Fibroblast of the aortic adventitia (primary cell): ENCODE measurements around the gene SOX9. TPM values are rescaled to one million over a fixed set of nuclear protein-coding genes. Genes with fewer than 3 reads are reported as not detected.

Experiments
- DNase-seq: peaks from one replicate; pipeline ENCODE4 v3.0.0-alpha.2; 2010; ENCODE audit warnings: low read depth
- H3K4me3 ChIP-seq: 2 replicates; pipeline ENCODE4 v1.5.1; 2011; ENCODE audit warnings: low read depth, mild to moderate bottlenecking, control low read depth, low read length, moderate library complexity
- total RNA-seq: library from RNA; depleted of rRNA; stranded (reverse); fragments of >200 nt; gene quantifications from 2 replicates; pipeline ENCODE4 v1.2.3, GENCODE V29; 2012; ENCODE audit warnings: low replicate concordance
- TF ChIP-seq, protein P1 (sequence below): IDR thresholded peaks from 2 replicates; pipeline ENCODE4 v1.5.1; 2011; ENCODE audit warnings: mild to moderate bottlenecking, low read length, control low read depth, inconsistent platforms; ENCODE audit not compliant: insufficient read depth

Gene SOX9
- total RNA-seq, 1 donor, result 2.1 TPM

DNA sequence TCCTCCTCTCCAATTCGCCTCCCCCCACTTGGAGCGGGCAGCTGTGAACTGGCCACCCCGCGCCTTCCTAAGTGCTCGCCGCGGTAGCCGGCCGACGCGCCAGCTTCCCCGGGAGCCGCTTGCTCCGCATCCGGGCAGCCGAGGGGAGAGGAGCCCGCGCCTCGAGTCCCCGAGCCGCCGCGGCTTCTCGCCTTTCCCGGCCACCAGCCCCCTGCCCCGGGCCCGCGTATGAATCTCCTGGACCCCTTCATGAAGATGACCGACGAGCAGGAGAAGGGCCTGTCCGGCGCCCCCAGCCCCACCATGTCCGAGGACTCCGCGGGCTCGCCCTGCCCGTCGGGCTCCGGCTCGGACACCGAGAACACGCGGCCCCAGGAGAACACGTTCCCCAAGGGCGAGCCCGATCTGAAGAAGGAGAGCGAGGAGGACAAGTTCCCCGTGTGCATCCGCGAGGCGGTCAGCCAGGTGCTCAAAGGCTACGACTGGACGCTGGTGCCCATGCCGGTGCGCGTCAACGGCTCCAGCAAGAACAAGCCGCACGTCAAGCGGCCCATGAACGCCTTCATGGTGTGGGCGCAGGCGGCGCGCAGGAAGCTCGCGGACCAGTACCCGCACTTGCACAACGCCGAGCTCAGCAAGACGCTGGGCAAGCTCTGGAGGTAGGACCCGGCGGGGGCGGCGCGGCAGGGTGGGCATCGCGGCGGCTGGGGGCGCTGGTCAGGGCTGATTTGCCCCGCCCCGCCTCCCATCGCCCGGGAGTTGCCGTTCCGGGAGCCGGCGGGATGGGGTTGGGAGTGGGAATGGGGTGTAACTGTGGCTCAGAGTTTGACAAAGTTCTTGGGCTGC, 567 bp downstream of the SOX9 start:
- peak; percentile 32 for DNase-seq
- TF ChIP-seq, protein P1, sequence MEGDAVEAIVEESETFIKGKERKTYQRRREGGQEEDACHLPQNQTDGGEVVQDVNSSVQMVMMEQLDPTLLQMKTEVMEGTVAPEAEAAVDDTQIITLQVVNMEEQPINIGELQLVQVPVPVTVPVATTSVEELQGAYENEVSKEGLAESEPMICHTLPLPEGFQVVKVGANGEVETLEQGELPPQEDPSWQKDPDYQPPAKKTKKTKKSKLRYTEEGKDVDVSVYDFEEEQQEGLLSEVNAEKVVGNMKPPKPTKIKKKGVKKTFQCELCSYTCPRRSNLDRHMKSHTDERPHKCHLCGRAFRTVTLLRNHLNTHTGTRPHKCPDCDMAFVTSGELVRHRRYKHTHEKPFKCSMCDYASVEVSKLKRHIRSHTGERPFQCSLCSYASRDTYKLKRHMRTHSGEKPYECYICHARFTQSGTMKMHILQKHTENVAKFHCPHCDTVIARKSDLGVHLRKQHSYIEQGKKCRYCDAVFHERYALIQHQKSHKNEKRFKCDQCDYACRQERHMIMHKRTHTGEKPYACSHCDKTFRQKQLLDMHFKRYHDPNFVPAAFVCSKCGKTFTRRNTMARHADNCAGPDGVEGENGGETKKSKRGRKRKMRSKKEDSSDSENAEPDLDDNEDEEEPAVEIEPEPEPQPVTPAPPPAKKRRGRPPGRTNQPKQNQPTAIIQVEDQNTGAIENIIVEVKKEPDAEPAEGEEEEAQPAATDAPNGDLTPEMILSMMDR, result no peak
- H3K4me3 ChIP-seq, result peak overlapping the region; percentile 66

GRCh38 chr17:72122010-72122764, 1.4 kb downstream of the SOX9 start:
- DNase-seq, result no peak
- peak overlapping the region; percentile 66 for H3K4me3 ChIP-seq
- TF ChIP-seq, protein P1, result no peak

DNA sequence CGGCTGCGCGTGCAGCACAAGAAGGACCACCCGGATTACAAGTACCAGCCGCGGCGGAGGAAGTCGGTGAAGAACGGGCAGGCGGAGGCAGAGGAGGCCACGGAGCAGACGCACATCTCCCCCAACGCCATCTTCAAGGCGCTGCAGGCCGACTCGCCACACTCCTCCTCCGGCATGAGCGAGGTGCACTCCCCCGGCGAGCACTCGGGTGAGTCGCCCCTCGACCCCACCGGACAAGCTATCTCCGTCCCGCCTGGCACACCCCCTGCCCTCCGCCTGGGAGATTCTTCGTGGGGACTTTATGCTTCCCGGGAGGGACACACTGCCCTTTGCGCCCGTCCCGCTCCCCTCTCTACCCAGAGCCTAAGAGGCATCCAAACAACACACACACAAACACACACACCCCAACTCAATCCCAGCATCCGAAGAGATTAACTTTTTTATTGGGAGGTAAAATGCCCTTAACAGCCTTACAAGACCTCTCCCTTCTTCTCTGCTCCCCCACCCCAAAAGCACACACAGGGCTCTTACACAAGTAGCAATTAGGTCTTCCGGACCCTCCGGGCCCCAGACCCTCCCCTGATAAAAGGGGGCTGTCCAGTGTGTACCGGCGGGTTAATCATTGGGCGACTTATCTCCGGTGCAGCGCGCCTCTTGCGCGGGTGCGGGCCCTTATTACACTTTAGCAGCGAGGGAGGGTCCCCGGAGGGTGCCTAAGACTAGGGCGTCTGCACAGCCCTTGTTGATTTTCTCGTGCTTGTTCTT, 2.1 kb downstream of the SOX9 start:
- TF ChIP-seq, protein P1, result no peak
- peak overlapping the region; percentile 56 for H3K4me3 ChIP-seq
- peak; percentile 37 for DNase-seq

- no peak overlapping the region for H3K4me3 ChIP-seq
- TF ChIP-seq, protein P1, result no peak
- DNase-seq, result no peak
These were observed 3.0 kb downstream of the SOX9 start for GRCh38 chr17:72123530-72124437.

DNA sequence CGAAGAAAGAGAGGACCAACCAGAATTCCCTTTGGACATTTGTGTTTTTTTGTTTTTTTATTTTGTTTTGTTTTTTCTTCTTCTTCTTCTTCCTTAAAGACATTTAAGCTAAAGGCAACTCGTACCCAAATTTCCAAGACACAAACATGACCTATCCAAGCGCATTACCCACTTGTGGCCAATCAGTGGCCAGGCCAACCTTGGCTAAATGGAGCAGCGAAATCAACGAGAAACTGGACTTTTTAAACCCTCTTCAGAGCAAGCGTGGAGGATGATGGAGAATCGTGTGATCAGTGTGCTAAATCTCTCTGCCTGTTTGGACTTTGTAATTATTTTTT, 3.6 kb downstream of the SOX9 start:
- no peak for DNase-seq
- no peak overlapping the region for H3K4me3 ChIP-seq
- TF ChIP-seq, protein P1, result no peak

GRCh38 chr17:72125226-72125651, 4.4 kb downstream of the SOX9 start:
- TF ChIP-seq, protein P1, result no peak
- no peak overlapping the region for H3K4me3 ChIP-seq
- DNase-seq, result no peak
